GM12801 (cell line): ENCODE data around the gene PPP1R9A.

ENCODE experiments used
- TF ChIP-seq, protein P1 (sequence below): IDR thresholded peaks from one replicate; pipeline ENCODE4 v1.5.1; 2011; ENCODE audit warnings: control low read depth; ENCODE audit not compliant: insufficient read length; ENCODE audit errors: extremely low read depth

PPP1R9A gene

DNA sequence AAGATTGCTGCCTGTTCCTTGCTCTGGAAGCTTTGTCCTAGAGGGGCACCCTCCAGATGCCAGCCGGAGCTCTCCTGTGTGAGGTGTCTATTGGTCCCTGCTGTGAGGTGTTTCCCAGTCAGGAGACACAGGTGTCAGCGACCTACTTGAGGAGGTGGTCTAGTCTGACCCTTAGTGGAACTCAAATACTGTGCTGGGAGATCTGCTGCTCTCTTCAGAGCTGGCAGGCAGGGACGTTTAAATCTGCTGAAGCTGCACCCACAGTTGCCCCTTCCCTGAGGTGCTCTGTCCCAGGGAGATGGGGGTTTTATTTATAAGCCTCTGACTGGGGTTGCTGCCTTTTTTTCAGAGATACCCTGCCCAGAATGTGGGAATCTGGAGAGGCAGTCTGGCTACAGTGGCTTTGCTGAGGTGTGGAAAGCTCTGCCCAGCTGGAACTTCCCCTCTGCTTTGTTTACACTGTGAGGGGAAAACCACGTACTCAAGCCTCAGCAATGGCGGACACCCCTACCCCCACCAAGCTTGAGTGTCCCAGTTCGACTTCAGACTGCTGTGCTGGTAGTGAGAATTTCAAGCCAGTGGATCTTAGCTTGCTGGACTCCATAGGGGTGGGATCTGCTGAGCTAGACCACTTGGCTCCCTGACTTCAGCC is 119.2 kb downstream of the PPP1R9A start:
- TF ChIP-seq, protein P1, sequence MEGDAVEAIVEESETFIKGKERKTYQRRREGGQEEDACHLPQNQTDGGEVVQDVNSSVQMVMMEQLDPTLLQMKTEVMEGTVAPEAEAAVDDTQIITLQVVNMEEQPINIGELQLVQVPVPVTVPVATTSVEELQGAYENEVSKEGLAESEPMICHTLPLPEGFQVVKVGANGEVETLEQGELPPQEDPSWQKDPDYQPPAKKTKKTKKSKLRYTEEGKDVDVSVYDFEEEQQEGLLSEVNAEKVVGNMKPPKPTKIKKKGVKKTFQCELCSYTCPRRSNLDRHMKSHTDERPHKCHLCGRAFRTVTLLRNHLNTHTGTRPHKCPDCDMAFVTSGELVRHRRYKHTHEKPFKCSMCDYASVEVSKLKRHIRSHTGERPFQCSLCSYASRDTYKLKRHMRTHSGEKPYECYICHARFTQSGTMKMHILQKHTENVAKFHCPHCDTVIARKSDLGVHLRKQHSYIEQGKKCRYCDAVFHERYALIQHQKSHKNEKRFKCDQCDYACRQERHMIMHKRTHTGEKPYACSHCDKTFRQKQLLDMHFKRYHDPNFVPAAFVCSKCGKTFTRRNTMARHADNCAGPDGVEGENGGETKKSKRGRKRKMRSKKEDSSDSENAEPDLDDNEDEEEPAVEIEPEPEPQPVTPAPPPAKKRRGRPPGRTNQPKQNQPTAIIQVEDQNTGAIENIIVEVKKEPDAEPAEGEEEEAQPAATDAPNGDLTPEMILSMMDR: no peak

DNA sequence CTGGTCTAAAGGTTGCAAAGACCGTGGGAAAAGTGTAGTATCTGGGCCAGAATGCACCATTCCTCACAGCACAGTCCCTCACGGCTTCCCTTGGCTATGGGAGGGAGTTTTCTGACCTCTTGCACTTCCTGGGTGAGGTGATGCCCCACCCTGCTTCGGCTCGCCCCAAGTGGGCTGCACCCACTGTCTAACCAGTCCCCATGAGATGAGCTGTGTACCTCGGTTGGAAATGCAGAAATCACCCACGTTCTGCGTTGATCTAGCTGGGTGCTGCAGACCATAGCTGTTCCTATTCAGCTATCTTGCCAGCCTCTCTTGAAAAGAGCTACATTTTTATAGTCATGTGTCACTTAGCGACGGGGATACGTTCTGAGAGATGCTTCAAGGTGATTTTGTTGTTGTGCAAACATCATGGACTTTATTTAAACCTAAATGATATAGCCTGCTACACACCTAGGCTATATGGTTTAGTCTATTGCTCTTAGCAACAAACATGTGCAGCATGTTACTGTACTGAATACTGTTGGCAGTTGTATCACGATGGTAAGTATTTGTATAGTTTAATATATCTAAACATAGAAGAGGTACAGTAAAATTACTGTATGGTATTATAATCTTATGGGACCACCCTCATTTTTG is 120.0 kb downstream of the PPP1R9A start:
- TF ChIP-seq, protein P1: no peak

DNA sequence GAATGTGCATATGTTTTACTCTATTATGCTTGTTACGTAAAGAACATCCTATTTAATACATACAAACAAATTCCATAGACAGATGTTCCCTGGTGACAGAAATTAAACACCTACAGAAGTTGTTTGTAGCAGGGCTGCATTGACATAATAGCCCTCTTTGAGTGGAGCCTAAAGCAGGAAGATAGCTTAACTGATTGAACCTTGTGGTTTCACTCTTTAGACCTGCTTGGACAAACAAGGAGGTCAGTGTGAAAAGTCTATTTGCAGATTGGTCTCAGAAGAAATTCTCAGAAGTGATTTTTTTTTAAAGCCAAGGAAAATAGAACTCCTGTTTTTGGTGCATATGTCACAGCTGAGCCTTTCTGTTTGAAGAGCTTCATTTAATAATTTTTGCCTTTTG is 121.3 kb downstream of the PPP1R9A start:
- TF ChIP-seq, protein P1: no peak

DNA sequence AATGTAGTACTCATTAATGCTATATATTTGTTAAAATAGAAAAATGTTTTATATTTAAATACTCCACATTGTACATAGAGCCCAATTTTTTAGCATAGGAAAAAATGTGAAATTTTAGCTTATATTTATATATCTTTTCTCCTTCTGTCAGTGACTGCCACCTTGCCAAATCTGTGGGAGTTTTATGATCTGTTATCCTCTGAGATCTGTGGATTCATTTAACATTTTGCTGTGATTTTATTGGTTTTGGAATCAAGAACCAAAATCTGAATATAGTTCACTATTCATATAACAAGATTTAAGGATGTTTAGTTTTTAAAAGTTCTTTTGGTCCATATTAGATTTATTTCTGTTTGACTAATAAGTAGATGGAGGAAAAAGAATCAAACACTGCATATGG is 127.9 kb downstream of the PPP1R9A start:
- TF ChIP-seq, protein P1: no peak

DNA sequence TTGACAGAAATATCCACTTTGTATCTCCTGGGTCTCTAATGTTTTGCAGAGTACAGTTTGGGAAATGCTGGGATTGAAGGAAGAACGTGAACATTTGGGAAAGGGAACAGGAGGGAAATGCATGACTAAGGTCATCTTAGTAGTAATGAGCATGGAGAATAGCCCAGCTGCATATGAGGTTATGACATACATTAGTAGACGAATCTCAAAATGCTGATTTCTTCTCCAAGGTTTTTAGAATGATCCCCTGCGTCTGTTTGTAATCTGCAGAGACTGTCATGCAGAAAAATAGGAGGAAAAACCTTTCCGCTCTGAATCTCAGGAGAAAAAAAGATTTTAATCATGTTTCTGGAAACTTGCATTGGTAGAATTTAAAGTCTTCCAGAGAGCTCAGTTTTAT is 133.6 kb downstream of the PPP1R9A start:
- TF ChIP-seq, protein P1: no peak

DNA sequence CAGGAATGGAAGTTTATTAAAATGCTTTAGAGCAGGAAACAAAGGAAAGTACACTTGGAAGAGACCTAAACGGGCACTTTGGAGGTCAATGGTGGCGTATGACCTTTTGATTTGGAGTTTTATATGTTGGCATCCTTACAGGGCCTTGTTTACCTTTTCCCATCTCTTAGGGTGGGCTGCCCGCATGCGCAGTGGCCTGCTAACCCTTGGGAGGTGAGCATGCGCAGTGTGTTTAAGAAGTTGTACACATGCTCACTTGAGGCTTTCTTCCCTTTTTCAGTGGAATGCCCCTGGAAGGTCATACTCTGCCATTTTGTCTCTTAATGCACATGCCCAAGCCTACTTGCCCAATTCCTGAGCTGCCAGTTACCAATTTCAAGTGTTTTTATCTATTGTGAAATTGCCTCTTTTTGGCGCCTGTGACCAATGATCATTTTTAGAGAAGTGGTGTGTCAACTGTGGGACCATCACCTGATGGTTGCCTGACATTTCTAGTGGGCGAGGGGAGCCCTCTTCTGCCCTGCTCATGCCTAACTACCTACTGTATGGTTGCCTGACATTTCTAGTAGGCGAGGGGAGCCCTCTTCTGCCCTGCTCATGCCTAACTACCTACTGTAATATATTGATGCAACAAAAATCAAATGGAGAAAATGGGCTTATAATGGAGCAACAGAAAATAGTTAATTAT is 138.0 kb downstream of the PPP1R9A start:
- TF ChIP-seq, protein P1: no peak

DNA sequence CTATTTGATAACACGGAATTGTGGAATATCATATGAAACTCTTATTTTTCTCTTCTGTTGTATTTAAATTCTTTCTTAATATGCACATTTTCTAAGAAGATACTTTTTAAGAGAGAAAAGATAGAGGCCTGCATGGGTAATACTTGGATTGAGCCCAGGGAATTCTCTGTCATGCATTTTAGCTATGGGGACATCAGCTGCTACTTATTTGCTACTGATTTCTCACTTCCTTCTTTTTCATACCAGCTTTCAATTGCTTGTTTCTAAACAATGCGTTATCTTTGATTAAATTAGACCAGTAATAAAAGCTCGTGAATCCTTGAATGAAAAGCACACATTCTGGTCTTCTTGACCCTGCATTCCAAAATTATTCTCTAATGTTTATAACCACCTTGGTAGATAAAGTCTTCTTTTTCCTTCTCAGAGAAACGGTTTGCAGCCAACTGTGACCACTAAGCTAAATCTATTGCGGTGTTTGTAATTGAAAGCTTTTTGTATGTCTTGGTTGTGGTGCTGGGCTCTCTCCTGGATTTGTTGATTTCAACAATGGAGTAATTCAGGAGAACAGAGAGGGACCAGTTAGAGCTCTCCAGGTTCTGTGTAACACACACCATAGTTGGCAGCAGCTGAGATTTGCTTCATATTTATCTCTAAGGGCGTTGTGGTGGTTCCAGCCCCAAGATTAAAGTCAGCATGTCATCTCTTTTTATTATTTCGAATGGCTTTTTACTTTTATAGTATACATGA is 139.3 kb downstream of the PPP1R9A start:
- TF ChIP-seq, protein P1: no peak
